Measurements from ENCODE around the gene TMEFF2.

DNA sequence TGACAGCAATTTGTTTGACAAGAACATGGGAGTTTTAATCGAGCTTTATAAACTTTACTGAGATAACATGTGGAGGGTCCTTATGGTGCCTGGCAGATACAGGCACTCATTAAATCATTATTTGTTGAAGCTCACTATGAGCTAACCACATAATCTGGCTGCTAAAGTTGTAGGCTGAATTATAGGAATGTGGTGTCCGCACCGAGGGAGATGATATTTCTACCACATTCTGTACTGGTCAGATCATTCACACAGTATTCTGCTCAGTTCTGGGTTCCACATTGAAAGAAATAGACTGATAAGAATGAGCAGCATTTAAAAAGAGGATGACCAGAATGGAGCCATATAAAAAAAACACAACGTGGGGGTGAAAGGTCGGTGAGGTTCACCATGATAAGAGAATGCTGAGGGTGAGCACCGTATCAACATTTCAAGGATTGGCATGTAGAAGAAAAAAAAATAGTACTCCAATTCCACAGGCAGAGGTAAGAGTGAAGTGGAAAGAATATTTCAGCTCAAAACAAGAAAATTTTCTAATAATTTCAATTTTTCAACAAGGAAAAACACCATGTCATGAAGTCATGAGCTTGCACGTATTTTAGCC, 54.4 kb downstream of the TMEFF2 start:
- TF ChIP-seq, protein P1, sequence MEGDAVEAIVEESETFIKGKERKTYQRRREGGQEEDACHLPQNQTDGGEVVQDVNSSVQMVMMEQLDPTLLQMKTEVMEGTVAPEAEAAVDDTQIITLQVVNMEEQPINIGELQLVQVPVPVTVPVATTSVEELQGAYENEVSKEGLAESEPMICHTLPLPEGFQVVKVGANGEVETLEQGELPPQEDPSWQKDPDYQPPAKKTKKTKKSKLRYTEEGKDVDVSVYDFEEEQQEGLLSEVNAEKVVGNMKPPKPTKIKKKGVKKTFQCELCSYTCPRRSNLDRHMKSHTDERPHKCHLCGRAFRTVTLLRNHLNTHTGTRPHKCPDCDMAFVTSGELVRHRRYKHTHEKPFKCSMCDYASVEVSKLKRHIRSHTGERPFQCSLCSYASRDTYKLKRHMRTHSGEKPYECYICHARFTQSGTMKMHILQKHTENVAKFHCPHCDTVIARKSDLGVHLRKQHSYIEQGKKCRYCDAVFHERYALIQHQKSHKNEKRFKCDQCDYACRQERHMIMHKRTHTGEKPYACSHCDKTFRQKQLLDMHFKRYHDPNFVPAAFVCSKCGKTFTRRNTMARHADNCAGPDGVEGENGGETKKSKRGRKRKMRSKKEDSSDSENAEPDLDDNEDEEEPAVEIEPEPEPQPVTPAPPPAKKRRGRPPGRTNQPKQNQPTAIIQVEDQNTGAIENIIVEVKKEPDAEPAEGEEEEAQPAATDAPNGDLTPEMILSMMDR (IDR thresholded peaks at IDR 0.05; ENCODE audit: insufficient read depth, low read length, poor library complexity, severe bottlenecking), result no peak
- no peak for TF ChIP-seq EZH2phosphoT487 (conservative IDR thresholded peaks at IDR 0.05; ENCODE audit: low read length)

All from SU-DHL-6 (cell line).